AG10803 (cell line): ENCODE measurements around the gene SAMD10.

Experiments
- DNase-seq: peaks from one replicate; pipeline ENCODE4 v3.0.0; 2010; ENCODE audit warnings: low read depth
- H3K4me3 ChIP-seq: 2 replicates; pipeline ENCODE4 v1.5.1; 2011; ENCODE audit warnings: mild to moderate bottlenecking, low read length, control low read depth
- CTCF ChIP-seq: conservative IDR thresholded peaks from 2 replicates; pipeline ENCODE4 v1.5.1; 2011; ENCODE audit warnings: mild to moderate bottlenecking, low read length, control low read depth, inconsistent platforms

SAMD10 gene

GRCh38 chr20:63966944-63967322 is 12.5 kb downstream of the SAMD10 start:
- TF ChIP-seq CTCF: no peak
- H3K4me3 ChIP-seq: no peak overlapping the region
- DNase-seq: no peak

GRCh38 chr20:63966172-63966943 is 13.1 kb downstream of the SAMD10 start:
- TF ChIP-seq CTCF: no peak
- H3K4me3 ChIP-seq: no peak overlapping the region

GRCh38 chr20:63964412-63964811 is 15.0 kb downstream of the SAMD10 start:
- DNase-seq: no peak
- H3K4me3 ChIP-seq: no peak overlapping the region
- no peak for TF ChIP-seq CTCF

More at GRCh38 chr20:63966172-63966943, 13.1 kb downstream of the SAMD10 start:
- DNase-seq: no peak

- no peak for DNase-seq
- no peak overlapping the region for H3K4me3 ChIP-seq
Measured at GRCh38 chr20:63963784-63964301, 15.6 kb downstream of the SAMD10 start.

GRCh38 chr20:63963348-63963741 is 16.1 kb downstream of the SAMD10 start:
- no peak for DNase-seq
- H3K4me3 ChIP-seq: no peak overlapping the region
- no peak for TF ChIP-seq CTCF

More at GRCh38 chr20:63963784-63964301, 15.6 kb downstream of the SAMD10 start:
- no peak for TF ChIP-seq CTCF

- H3K4me3 ChIP-seq: no peak overlapping the region
- no peak for TF ChIP-seq CTCF
- DNase-seq: no peak
Measured at GRCh38 chr20:63962426-63963347, 16.8 kb downstream of the SAMD10 start.
